NCI-H2107 treated with DMSO at 0.1 percent for 48 hours (cell line): ENCODE measurements around the gene MOV10L1.

Source experiments
- DNase-seq: peaks from one replicate; lab custom pipeline; 2025; ENCODE audit not compliant: unreplicated experiment; lab: John Stamatoyannopoulos, UW

The MOV10L1 gene

GRCh38 chr22:50101870-50102565 lies 12.2 kb downstream of the MOV10L1 start:
- no peak for DNase-seq

- DNase-seq, result no peak
Measured at GRCh38 chr22:50102946-50103345, 13.1 kb downstream of the MOV10L1 start.

DNA sequence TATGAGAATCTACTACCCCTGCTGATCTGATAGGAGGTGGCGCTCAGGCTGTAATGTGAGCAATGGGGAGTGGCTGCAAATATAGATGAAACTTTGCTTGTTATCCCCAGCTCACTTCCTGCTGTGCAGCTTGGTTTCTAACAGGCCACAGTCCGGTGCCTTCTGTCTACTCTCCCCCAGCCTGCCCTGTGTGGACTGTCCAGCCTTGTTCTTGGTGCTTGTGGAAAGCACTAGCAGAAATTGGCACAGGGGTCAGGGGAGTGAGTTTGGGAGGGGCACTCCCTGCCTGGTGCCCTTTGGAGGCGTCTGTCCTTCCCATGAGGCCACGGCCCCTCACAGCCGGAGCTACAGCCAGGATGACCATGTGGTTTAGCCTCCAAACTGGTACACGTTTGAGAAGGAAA lies 14.3 kb downstream of the MOV10L1 start:
- no peak for DNase-seq

DNA sequence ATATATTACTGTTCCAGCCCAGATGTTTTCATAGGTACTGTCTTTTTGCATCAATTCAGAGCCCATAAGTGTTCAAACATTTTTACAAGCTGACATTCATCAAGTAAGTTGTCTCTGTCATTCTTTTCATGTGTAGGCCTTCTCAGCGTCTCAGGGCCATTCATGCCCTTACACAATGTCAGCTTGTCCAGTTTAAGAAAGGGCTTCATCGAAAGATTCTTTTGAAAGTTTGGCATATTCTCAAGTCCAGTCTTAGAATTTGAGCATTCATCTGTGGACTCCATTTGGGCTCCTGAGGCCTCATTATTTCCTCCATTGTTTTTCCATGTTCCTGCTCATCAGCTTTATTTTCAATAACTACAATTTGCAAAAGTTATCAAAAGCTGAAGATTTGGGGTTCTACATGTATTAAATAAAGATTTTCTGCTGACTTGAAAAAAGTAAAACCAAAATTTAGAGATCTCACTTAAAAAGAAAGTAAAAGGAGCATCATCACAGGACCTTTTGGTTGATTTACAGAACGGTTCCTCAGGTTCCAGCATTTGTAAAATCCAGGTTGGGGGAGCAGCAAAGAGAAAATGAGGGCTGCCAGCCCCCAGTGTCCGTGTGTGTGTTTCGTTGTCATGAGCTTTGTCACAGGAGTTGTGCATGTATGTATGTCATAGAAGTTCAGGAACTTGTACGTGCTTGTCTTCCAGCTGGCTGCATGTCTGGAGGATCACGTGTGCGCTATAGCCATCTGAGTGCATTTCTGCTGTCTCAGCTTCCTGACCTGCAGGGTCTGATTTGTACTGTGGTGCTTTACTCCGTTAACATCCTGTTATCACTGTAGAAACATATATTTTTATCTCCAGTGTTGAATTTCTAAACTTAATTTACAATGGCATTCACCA lies 15.6 kb downstream of the MOV10L1 start:
- no peak for DNase-seq

DNA sequence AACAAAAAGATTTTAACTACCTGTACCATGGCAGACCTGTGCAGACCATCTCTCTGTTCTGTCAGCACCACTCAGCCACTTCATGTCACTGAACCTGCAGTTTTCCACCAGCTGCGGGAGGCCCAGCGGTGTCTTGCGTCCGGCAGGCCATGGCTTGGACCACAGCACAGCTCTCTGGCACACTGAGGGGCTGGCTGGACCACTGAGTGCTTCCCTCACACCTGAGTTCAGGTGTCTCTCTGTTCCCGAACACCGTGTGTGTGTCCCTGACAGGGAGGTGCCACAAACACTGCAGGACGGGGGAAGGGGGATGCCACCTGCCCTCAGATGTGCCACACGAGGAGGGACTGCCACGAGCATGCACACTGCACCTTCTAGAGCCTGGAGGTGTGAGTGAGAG lies 17.7 kb downstream of the MOV10L1 start:
- DNase-seq, result no peak

- DNase-seq, result no peak
Measured at GRCh38 chr22:50111056-50111455, 21.2 kb downstream of the MOV10L1 start.

- DNase-seq, result no peak
Measured at GRCh38 chr22:50112151-50113118, 22.6 kb downstream of the MOV10L1 start.

- DNase-seq, result peak; percentile 54
Measured at GRCh38 chr22:50114221-50115021, 24.6 kb downstream of the MOV10L1 start.

- no peak for DNase-seq
Measured at GRCh38 chr22:50115693-50116092, 25.9 kb downstream of the MOV10L1 start.

DNA sequence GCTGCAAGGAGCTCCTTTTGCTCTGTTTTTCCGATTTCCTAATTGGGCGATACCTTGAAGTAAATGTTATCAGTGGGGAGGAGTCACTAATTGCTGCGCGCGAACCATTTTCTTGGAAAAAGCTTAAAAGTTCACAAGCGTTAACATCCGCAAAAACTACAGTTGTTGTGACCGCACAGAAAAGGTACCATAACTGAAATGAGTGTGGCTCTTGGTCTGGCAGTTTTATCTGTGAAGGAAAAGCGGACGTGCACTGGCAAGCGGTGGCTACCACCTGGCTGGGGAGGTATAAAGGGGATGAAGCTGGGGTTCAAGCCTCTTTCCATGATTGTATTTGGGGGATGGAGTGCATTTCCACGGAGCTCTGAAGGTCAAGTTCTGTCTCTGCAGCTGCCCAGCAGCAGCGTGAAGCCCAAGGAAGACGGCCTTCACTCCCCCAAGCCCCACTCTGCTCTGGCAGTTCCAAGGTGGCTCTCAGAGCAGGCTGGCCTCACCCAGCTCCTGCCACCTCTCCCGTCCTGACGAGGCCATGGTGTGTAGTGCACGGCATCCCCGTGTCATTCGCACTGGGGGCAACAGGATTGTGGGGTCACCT lies 27.5 kb downstream of the MOV10L1 start:
- no peak for DNase-seq

DNA sequence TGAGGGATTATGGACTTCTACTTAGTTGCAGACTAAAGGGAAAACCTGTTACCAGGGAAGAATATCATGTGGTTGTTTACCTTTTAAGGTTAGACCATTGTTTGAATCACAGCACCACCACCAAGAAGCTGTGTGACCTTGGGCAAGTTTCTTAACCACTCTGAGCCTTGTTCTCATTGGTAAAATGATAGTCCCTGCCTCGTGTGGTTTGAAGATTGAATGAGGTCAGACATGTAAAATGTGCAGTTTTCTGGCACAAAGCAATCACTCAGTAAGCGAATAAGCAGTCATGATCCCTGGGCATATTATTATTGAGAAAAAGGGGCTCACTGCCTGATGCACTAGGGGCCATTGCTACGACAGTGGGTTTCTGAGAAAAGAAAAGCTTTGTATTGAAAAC lies 28.3 kb downstream of the MOV10L1 start:
- no peak for DNase-seq

GRCh38 chr22:50118557-50119168 lies 28.9 kb downstream of the MOV10L1 start:
- DNase-seq, result no peak

- no peak for DNase-seq
Measured at GRCh38 chr22:50119169-50119767, 29.5 kb downstream of the MOV10L1 start.

DNA sequence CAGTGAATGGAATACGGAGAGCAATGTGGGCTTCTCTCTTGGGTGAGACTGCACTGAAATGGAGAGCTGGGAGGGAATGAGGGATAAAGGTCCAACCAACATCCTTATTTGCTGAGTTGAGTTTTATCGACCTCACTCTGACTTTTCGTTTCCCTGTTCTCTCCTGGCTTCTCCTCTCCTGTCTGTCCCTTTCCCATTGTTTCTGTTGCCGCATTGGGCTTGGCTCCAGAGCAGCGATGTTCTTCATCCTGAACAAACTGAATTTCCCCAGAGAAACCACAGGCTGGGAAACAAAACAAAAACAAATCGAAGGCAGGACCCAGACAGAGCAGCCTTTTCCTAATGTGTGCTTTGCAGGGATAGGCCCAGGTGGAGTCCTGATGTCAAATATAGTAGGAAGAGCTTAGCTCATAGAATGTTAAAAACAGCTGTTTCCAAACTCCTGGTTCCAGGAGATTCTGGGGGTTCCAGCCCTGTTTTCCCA lies 30.0 kb downstream of the MOV10L1 start:
- peak; percentile 70 for DNase-seq

DNA sequence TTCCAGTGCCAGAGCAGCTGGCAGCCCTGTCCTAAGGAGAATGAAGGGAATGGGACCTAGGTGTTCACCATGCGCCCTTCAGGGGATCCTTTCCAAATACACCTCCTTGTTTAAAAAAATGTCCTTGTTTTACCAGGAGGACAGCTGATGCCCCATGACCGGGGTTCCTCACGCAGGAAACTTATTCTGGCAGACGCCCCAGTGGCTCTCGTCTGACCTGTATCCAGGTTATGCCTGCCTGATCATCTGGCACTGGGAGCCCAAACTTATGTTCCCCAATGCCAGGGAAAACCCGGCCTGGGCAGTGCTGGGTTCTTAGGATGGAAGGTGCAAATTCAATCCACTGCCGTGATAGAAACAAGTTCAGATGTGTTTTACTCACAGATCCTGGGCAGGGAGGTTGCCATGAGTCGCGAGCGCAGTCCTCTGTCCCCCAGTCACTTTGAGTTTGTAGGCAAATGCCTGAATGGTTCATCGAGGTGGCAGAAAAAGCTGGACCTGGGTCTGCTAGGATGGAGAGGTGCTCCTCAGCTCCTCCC lies 31.5 kb downstream of the MOV10L1 start:
- DNase-seq, result no peak

DNA sequence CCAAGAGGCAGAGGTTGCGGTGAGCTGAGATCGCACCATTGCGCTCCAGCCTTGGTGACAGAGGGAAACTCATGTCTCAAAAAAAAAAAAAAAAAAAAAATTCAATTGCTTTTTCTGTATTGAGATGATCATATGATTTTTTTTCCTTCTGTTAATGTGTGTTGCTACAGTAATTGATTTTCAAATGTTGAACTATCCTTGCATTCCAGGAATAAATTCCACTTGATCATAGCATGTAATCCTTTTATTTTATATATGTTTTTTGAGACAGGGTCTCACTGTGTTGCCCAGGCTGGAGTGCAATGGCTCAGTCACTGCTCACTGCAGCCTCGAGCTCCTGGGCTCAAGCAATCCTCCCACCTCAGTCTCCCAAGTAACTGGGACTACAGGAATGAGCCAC lies 33.3 kb downstream of the MOV10L1 start:
- no peak for DNase-seq

DNA sequence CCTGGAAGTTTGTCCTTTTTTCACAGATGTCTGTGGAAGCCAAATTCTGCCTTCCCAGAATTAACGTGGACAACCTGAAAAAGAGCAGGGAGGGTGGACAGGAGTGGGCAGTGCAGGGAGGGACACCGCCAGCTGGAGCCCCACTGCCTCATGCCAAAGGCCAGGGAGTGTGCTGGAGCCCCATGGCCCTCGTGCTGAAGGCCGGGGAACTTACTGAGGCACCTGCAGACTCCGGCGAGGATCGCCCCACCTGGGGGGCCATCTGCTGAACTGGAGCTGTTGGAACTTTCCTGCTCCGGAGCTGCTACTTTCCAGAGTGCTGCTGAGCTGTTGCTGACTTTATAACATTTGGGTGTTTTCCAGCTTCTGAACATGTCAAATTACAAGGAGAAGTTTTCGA lies 35.2 kb downstream of the MOV10L1 start:
- DNase-seq, result no peak

- peak; percentile 75 for DNase-seq
Measured at GRCh38 chr22:50129121-50129736, 39.4 kb downstream of the MOV10L1 start.
